8988T (cell line): Measurements from ENCODE around the gene DHRS13.
"Not testable (repeated sequence)": the region's sequence is repeated elsewhere in the genome, so short reads cannot be mapped to it uniquely, and the experiment has no call there.

Experiments used
- DNase-seq: peaks from one replicate; pipeline ENCODE4 v3.0.0; 2011

DHRS13 gene

DNA sequence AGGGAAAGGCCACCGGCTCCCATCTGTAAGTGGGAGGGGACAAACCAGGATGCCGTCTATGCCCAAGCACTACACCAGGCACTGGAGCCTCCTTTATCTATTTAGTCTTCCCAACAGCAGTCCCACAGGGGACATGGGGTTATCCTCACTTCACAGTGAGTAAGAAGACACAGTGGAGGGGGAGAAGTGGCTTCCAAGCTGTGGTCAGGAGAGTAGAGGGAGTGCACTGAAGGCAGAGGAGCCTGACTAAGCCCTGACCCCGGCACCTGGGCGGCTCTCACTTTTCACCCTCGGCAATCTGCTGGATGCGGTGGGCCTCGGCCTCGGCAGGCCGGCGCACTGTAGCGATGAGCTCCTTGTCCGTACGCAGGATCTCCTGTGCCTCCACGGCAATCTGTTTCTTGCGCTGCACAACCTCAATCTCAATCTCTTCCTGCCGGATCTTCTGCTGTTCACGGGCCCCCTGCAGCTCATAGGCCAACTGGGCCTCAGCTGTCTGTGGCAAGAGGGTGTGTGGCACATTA is 21.3 kb downstream of the DHRS13 start:
- DNase-seq, result no peak

DNA sequence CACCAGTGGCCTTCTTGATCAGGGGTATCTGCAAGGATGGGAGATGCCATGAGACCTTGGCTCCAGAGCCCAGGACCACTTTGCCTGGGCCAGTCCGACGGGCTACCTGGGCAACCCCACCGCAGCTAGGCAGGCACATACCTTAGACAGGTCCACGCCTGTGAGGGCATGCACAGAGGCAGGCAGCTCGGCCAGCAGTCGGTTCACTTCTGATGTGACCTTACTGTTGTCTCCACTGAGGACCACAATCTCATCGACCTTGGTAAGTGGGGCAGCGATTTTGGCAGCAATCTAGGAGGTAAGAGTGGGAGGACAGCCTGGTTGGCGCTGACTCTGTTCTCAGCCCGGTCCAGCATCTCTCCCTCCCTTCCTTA is 22.3 kb downstream of the DHRS13 start:
- no peak for DNase-seq

DNA sequence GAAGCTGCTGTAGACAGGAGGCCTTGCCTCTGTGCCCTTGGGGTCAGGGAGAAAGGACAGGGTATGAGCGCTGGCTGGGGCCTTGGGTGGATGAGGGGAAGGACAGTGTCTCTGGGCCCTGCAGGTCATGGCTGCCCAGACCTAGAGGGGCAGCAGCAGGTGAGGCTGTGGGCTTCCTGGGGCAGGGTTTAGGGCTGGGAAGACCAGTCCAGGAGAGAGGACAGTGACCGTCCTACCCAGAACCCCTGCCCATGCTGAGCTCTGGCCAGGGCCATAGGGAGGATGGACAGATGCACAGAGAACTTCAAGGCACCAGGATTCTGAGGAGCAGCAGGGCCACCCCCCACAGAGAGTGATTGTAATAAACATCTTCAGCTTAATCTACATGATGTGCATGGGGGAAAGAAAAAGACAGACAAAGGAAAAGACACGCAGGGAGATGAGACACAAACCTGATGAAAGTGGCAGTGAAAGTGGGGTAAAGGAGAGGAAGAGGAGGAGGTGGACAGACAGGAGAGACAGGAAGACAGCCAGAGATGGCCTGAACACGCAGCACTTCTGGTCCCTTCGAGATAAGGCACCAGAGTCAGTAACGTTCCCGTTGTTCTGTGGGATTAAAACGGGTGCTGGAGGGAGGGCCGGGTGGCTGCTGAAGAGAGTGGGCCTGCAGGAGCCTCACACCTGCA is 22.9 kb downstream of the DHRS13 start:
- DNase-seq, result no peak

DNA sequence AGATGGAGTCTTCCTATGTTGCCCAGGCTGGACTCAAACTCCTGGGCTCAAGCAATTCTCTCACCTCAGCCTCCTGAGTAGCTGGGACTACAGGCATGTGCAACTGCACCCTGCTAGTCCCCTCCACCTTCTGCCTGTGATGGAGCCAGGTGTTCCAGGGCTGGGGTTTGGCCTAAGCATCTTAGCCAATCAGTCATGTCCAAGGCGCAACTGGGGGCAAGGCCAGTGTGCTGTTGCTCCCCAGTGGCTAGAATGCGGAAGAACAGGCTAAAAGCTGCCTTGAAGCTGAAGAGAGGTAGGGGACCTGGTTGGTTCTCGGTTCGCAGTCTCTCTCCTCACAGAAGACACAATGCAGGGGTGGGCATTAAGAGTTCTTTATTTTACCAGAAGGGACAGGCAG is 23.9 kb downstream of the DHRS13 start:
- peak; percentile 95 for DNase-seq

DNA sequence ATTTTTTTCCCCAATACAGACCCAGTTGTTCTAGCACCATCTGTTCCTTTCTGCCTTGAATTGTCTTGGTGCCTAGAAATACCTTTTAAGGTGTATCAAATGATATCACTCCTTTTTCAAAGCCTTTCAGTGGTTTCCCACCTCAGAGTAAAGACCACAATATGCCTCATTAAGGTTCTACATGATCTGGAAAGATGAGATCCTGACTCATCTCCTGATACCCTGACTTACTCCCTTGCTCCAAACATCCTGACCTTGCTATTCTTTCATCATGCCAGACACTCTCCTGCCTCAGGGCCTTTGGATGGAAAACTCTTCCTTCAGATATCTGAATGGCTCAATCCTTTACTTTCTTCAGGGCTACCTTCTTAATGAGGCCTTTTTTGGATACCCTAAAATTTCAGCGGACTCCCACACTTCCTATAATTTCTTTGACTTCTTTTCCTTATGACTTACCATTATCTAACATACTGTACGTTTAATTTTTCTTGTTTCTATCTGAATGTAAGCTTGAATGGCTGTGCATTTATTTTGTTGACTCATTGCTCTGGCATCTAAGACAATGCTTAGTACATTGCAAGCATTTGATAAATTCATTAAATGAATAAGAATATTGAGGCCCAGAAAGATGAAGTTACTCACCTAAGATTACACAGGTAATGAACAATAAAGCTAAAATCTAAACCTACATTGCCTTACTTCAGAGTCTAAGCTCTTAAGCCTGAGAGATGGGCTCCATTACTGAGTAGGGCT is 24.5 kb downstream of the DHRS13 start:
- no peak for DNase-seq

DNA sequence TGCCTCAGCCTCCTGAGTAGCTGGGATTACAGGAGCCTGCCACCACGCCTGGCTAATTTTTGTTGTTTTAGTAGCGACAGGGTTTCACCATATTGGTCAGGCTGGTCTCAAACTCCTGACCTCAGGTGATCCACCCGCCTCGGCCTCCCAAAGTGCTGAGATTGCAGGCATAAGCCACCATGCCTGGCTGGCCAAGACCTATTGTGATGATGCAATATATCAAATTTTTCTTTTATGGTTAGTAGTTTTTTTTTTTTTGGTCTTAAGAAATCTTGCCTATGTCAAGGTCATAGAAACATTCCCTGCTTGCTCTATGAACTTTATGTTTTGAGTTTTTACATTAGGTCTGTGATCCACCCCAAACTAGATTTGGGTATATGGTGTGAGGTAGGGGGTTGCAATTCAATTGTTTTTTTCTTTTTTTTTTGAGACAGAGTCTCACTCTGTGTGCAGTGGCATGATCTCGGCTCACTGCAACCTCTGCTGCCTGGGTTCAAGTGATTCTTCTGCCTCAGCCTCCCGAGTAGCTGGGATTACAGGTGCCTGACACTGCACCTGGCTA is 25.6 kb downstream of the DHRS13 start:
- DNase-seq, result not testable (repeated sequence)

DNA sequence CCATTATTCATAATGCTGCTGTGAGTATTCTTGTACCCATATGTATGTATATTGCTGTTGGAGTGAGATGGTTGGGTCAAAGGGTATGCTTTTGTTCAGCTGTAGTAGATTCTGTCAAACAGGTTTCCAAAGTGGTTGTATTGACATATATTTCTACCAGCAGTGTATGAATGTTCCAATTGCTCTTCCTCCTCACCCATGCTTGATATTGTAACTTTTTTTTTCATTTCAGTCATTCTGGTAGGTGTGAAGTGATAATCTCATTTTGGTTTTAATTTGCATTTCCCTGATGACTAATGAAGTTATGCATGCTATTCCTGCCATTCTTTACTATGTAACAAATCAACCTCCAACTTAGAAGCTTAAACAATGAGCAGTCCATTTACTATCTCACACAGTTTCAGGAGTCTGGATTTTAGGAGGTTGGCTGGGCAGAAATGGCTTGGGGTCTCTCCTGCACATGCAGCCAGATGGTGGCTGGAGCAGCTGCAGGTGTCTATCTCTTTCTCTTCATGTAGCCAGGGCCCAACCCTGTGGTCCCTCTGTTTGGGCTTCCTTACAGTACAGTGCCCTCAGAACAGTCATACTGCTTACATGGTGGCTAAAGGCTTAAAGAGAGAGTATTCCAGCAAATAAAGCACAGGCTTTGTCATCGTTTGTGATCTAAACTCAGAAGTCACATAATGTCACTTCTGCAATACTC is 26.9 kb downstream of the DHRS13 start:
- no peak for DNase-seq

DNA sequence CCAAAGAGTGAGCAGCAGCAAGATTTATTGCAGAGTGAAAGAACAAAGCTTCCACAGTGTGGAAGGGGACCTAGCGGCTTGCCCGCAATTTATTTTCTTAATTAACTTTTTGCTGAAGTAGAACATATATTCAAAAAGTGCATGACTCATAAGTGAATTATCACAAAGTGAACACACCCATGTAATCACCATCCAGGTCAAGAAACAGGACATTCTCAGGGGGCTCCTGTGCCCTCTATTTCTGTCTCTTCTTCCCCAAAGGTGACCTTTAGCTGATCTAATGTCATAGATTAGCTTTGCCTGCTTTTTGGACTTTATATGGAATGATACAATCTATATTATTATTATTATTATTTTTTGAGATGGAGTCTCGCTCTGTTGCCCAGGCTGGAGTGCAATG is 28.1 kb downstream of the DHRS13 start:
- DNase-seq, result no peak

DNA sequence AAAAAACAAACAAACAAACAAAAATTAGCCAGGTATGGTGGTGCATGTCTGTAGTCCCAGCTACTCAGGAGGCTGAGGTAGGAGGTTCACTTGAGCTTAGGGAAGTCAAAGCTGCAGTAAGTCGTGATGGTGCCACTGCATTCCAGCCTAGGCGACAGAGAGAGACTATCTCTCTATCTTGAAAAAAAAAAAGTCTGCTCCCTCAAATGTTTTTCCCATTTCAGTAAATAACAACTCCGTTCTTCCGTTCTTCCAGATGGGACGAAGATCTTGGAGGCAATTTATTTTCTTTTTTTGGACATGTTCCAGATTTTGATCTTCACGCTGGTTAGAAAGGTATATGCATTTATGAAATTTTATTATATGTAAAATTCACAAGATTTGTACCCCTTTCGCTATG is 29.0 kb downstream of the DHRS13 start:
- DNase-seq, result no peak

DNA sequence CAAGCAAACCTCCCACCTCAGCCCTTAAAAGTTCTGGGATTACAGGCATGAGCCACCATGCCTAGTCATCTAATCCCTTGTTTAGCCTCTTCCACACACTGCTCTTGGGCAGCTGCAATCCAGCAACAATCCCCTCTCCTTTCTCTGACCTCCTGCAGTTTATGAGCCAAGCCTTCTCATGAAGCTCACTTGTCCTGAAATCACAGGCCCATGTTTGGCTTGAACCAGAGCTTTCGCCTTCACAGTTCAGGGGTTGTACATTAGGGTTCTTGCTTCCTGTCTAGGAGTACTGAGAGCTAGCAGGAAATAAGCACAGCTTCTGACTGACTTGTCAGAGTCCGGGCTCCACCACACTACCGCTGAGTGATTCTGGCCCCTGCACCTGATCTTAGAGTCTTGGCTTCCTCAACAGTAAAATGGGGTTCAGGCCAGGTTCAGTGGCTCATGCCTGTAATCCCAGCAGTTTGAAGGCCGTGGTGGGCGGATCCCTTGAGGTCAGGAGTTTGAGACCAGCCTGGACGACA is 31.8 kb downstream of the DHRS13 start:
- no peak for DNase-seq

DNA sequence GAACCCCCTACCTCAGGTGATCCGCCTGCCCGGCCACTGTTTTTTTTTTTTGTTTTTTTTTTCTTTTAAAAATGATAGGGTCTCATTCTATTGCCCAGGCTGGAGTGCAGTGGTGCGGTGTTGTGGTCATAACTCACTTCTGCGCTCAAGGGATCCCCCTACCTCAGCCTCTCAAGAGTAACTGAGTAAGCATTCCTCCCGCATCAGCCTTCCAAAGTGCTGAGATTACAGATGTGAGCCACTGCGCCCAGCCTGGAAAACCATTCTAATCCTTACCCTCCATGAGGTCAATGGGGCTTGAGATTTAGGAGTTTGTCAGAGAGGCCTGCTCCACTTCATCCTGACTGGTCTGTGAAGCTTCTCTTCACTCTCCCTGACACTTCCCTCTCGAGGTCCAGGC is 35.6 kb downstream of the DHRS13 start:
- no peak for DNase-seq

DNA sequence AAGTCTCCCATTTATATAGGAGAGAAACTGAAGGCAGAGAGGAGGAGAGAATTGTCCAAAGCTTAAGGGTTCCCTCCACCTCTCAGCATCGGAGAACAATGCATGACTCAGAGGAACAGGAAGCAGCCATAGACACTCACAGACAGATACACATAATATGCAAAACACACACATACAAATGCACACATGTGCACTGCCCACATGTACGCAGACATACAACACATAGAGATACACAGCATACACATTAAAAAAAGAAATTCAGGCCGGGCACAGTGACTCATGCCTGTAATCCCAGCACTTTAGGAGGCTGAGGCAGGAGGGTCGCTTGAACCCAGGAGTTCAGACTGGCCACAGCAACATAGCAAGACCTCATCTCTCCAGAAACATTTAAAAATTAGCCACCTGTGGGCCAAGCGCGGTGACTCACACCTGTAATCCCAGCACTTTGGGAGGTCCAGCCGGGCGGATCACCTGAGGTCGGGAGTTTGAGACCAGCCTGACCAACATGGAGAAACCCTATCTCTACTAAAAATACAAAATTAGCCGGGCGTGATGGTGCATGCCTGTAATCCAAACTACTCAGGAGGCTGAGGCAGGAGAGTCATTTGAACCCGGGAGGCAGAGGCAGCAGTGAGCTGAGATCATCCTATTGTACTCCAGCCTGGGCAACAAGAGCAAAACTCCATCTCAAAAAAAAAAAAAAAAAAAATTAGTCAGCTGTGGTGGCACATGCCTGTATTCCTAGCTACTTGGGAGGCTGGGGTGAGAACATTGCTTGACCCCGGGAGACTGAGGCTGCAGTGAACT is 36.7 kb downstream of the DHRS13 start:
- DNase-seq, result no peak

DNA sequence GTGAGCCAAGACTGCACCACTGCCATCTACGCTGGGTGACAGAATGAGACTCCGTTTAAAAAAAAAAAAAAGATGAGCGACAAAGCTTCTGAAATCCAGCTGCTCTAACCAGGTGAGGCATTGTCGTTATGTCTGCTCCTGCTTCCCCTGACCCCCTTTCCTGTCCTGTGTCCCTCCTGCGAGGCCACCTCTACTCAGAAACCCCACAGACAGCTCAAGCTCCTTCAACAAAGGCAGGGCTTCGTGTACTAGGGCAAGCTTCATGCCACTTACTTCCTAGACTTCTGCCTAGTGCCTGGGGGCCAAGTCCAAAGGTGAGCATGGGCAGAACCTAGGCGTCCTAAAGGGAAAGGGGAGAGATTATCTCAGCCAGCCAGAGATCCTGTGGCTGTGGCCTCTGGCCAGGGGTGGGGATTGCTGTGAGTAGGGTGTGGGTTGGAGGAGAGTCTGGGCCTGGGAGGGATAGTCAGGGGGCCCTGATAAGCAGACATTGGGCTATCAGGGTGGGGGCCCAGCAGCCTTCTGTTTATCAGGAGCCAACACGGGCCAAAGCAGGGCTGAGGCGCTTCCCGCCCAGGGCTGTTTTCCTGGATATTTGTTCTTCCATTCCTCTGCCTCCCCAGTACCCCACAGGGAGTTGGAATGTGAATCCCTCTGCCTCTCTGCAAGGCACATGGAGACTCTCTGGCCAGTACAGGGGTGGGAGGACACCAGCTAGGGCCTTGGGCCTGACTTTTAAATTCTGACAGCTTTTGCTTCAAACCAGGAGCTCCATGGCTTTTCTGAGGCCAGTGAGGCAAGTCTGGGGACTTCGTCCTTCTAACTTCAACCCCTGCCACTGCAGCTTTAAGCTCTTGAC is 37.7 kb downstream of the DHRS13 start:
- no peak for DNase-seq

DNA sequence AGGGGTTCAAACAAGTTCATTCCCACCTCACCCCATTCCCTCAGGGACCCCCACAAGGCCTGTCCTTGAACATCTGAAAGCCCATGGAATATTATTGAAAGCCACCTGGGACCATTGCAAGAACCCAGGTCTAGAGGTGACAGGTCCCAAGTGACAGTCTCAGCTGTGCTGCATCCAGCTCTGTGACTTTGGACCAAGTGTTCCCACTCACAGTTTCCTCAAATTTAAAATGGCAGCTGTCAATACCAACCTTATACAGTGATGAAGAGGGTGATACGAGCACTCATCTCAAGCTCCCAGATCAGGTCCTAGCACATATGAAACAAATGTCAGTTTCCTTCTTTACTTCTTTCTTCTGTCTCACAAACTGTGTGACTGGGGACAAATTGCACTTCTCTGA is 38.9 kb downstream of the DHRS13 start:
- no peak for DNase-seq

DNA sequence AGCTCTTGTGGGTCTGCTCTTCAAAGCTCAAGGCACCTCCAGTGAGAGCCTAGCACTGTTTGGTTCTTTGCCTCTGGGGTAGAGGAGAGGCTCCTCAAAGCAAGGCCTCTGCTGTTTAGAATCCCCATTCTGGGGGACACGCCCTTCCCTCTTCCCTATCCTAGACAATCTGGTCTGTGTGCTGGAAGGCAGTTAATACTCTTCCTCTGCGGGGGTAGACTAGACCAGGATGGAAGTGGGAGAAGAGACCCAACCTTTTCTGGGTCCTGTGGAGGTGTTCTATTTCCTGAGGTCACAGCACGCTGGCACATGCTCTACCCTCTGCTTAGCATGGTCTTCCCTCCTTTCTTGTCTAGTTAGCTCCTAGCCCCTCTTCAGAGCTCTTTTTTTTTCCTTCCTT is 40.3 kb downstream of the DHRS13 start:
- no peak for DNase-seq

DNA sequence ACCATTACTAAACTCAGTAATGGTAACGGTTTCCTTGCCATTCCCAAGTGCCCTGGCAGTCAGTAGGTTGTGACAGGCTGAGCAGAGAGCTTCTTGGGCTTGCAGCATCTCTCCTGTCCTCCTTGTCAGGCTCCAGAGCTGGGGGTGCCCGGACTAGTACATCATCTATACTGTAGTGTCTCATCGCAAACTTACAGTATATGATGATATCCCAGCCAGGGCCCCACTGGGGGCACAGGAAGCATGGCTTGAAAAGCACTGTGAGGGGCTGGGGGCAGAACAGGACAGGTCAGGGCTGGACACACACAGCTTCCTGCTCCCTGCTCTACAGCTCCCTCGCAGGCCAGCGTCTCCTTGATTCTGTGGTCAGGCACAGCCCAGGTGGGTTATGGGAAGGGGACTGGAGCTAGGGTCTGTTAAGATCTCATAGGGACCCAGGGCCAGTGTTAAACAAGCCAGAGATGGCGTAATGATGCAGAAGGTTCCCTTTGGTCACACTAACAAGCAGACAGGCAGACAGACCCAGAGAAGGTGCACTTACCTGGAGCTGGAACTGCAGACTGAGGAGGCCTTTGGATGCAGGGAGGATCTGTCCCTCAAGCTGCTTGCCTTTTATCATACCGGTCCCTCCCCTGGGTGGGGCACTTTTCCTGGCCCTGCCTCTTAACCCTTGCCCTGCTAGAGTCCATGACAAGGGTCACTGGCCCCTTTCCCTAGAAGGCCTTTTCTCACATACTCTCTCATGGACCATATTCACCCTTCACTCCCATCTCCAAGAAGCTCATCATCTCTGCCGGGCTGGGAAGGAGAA is 41.3 kb downstream of the DHRS13 start:
- DNase-seq, result no peak

DNA sequence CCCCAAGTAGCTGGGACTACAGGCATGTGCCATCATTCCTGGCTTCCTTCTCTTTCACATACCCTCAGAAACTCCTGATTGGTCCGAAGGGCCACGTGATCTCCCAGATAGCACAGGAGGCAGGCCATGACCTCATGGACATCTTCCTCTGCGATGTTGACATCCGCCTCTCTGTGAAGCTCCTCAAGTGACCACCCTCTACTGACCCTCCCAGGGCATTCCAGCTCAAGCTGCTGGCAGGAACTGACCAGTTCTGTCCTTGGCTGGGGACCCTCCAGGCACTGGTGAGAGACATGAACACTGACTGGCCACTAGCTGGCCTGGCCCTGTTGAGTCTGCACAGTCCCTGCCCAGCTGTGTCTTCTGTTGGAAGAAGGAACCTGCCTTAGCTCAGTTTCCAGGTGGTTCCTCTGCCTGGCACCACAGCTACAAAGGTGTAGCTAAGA is 42.5 kb downstream of the DHRS13 start:
- no peak for DNase-seq

DNA sequence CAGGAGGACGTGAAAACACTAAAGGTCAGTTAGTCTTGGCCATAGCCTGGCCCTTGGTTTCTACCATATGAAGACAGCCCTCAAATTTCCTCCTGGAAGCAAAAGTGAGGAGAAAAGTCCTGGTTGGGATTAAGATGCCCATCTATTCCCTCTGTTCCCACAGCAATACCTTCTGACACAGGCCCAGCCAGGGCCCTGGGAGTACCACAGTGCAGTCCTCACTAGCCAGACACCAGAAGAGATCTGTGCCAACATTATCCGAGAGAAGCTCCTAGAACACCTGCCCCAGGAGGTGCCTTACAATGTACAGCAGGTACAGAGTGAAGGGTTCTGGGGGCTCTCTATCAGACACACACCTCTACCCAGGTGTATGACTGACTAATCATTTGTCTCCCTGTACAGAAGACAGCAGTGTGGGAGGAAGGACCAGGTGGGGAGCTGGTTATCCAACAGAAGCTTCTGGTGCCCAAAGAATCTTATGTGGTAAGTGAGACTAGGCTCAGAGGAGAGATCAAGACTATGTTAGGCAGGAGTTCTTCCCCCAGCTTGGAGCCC is 44.0 kb downstream of the DHRS13 start:
- no peak for DNase-seq

DNA sequence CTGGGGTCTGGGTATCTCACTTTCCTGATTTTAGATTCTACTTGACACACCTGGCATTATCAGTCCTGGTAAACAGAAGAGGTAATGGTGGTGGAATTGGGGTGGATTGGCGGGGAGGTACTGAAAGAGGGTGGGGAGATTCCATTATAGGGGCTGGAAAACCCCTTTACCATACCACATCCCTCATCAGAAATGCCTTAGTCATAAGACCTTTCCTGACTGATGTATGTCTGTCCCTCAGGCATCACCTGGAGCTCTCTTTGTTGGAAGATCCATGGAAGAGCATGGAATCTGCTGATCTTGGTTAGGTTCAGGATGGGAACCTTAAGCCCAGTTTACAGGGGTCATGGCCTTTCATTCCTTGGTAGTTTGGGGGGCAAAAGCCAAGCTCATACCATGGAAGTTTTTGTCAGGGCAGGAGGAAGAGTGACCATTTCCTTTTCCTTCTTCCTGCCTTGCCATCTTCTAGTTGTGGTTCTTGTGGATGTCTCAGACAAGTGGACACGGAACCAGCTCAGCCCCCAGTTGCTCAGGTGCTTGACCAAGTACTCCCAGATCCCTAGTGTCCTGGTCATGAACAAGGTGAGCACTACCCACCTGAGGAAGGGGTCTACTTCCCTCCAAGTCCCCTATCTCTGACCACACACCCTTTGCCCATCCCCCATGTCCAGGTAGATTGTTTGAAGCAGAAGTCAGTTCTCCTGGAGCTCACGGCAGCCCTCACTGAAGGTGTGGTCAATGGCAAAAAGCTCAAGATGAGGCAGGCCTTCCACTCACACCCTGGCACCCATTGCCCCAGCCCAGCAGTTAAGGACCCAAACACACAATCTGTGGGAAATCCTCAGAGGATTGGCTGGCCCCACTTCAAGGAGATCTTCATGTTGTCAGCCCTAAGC is 44.7 kb downstream of the DHRS13 start:
- DNase-seq, result no peak
